ENCODE data around the gene PSMA8. TPM values are rescaled to one million over a fixed set of nuclear protein-coding genes. Genes with fewer than 3 reads are reported as not detected.

PSMA8 gene
- polyA plus RNA-seq, 2 of the 4 experiments (the other 2 are of a cell fraction): not detected

DNA sequence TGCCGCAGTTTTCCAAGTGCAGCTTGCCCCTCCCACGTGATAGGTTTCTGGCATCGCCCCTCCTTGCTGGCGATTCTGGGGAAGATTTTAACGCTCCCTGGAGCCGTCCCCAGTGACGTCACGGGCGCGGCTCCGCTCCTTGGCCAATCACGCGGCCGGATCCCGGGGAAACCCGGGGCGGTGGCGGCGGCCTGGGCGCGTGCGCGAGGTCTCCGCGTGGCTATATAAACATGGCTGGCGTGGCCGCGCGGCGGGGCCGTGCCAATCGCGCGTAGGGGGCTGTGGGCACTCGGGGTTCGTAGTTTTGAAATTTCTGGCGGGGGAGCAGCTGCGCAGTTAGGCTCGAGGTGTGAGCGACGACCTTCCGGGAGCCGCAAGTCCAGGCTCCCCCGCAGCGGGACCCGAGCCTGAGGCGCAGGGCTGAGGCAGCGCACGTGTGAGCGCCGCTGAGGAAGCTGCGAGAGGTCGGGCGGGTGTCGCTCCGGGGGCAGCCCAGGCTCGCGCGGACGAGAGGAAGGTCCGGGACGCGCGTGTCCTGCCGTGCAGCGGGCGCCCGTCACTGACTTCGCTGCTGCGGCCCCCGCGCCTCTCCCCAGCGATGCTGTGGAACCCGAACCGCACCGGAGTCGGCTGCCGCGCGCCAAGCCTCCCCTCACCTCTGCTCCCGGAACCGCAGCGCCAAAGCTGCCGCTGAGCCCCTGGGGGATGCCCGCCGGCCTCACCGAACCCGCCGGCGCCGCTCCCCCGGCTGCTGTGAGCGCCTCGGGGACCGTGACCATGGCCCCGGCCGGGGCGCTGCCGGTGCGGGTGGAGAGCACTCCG is 92.8 kb downstream of the PSMA8 start, which contains the start of gene TAF4B (continued):
- TF ChIP-seq, protein P1, sequence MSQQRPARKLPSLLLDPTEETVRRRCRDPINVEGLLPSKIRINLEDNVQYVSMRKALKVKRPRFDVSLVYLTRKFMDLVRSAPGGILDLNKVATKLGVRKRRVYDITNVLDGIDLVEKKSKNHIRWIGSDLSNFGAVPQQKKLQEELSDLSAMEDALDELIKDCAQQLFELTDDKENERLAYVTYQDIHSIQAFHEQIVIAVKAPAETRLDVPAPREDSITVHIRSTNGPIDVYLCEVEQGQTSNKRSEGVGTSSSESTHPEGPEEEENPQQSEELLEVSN (IDR thresholded peaks at IDR 0.05; ENCODE audit: borderline replicate concordance, low read depth): peak; percentile 65
- TF ChIP-seq FOSB (CRISPR knock-in tag; IDR thresholded peaks at IDR 0.05): no peak
- TF ChIP-seq FOSL2 (IDR thresholded peaks at IDR 0.05): no peak
- TF ChIP-seq FOSL2 (CRISPR knock-in tag; IDR thresholded peaks at IDR 0.05): no peak

- Histone ChIP-seq H3K4me3 (peak overlapping the region; percentile 88), H3K4me2 (peak overlapping the region; percentile 91), H3K9me3 (no peaks in the 10 kb centered on the region), H3K27ac (peak overlapping the region; percentile 82 to 93), H3K4me1 (peaks cover 16% of the 10 kb centered on the region; the same call in 2 of the 3 replicates)
- no peak for TF ChIP-seq CEBPB (IDR thresholded peaks at IDR 0.05)
- TF ChIP-seq MAFK (IDR thresholded peaks at IDR 0.05; ENCODE audit: partially characterized antibody): peak; percentile 80
- TF ChIP-seq ZSCAN20 (CRISPR knock-in tag; IDR thresholded peaks at IDR 0.05): no peak
- TF ChIP-seq KDM5A (IDR thresholded peaks at IDR 0.05): no peak
- TF ChIP-seq RARB (CRISPR knock-in tag; IDR thresholded peaks at IDR 0.05): no peak
- no peak for TF ChIP-seq JUN (IDR thresholded peaks at IDR 0.05)
- TF ChIP-seq TFCP2L1 (CRISPR knock-in tag; IDR thresholded peaks at IDR 0.05): no peak
- FAIRE-seq (no peak), DNase-seq (ENCODE audit: low read depth in 1 of 2, low spot score in 1 of 2) (peak in 1 of 2 experiments; percentile 16), ATAC-seq (peak; percentile 14 to 34; a peak in 5 of 6 replicates)
- POLR2A ChIA-PET: interaction anchor here (0.6 to 1.4 kb wide), 4 partner anchors 11 to 427 kb away, joined by 3 to 4 read pairs (median 4); no protein-coding TSS in a partner anchor
- CTCF ChIA-PET: no interaction called here
- 22% methylated on average over 22 of the region's 28 CpGs for WGBS (ENCODE audit: missing lambda C conversion rate)
Observed at GRCh38 chr18:26227051-26227670, 93.5 kb downstream of the PSMA8 start.

GRCh38 chr18:26228562-26229260 is 95.0 kb downstream of the PSMA8 start:
- Histone ChIP-seq H3K4me2 (peak overlapping the region; percentile 91), H3K27ac (no peak overlapping the region), H3K4me1 (peaks cover 16% of the 10 kb centered on the region; the same call in 2 of the 3 replicates), H3K4me3 (no peak overlapping the region), H3K9me3 (no peaks in the 10 kb centered on the region)
- ChIA-PET CTCF (no interaction called here), POLR2A (no interaction called here)
- ATAC-seq (no peak), DNase-seq (ENCODE audit: low read depth in 1 of 2, low spot score in 1 of 2) (no peak), FAIRE-seq (no peak)
- no peak for TF ChIP-seq FOSB (CRISPR knock-in tag; IDR thresholded peaks at IDR 0.05)
- no peak for TF ChIP-seq SMC3 (IDR thresholded peaks at IDR 0.05)
- no peak for TF ChIP-seq PHF8 (IDR thresholded peaks at IDR 0.05; ENCODE audit: borderline replicate concordance, low read depth)
- TF ChIP-seq, protein P1 (IDR thresholded peaks at IDR 0.05; ENCODE audit: borderline replicate concordance, low read depth): no peak
- TF ChIP-seq HOXA7 (CRISPR knock-in tag; IDR thresholded peaks at IDR 0.05): no peak
- TF ChIP-seq HEYL (CRISPR knock-in tag; IDR thresholded peaks at IDR 0.05): no peak
- TF ChIP-seq MAZ (IDR thresholded peaks at IDR 0.05; ENCODE audit: borderline replicate concordance, low read depth, low read length): no peak
- 82% methylated on average over 6 of the region's 6 CpGs for WGBS (ENCODE audit: missing lambda C conversion rate)

GRCh38 chr18:26230497-26230896 is 96.8 kb downstream of the PSMA8 start:
- 91% methylated on average over 8 of the region's 8 CpGs for WGBS (ENCODE audit: missing lambda C conversion rate)
- ChIA-PET POLR2A (no interaction called here), CTCF (no interaction called here)
- TF ChIP-seq TP53 (CRISPR knock-in tag; IDR thresholded peaks at IDR 0.05): no peak
- TF ChIP-seq, protein P2, sequence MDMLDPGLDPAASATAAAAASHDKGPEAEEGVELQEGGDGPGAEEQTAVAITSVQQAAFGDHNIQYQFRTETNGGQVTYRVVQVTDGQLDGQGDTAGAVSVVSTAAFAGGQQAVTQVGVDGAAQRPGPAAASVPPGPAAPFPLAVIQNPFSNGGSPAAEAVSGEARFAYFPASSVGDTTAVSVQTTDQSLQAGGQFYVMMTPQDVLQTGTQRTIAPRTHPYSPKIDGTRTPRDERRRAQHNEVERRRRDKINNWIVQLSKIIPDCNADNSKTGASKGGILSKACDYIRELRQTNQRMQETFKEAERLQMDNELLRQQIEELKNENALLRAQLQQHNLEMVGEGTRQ (IDR thresholded peaks at IDR 0.05): no peak
- ATAC-seq: no peak
- DNase-seq (ENCODE audit: low read depth in 1 of 2, low spot score in 1 of 2): no peak
- Histone ChIP-seq H3K4me2 (no peak overlapping the region), H3K4me3 (no peak overlapping the region), H3K9me3 (no peaks in the 10 kb centered on the region), H3K27ac (no peak overlapping the region), H3K4me1 (peaks cover 16% of the 10 kb centered on the region; the same call in 2 of the 3 replicates)
- no peak for FAIRE-seq

All from A549 (cell line).